ENCODE measurements around the gene ABI1. TPM values are rescaled to one million over a fixed set of nuclear protein-coding genes. Genes with fewer than 3 reads are reported as not detected.
A peak's percentile ranks its signal among the peaks of the same experiment; 100 is the strongest.

ABI1 gene
- total and polyA plus RNA-seq, 4 donors: 25.1 to 70.2 (median 45.3) TPM

DNA sequence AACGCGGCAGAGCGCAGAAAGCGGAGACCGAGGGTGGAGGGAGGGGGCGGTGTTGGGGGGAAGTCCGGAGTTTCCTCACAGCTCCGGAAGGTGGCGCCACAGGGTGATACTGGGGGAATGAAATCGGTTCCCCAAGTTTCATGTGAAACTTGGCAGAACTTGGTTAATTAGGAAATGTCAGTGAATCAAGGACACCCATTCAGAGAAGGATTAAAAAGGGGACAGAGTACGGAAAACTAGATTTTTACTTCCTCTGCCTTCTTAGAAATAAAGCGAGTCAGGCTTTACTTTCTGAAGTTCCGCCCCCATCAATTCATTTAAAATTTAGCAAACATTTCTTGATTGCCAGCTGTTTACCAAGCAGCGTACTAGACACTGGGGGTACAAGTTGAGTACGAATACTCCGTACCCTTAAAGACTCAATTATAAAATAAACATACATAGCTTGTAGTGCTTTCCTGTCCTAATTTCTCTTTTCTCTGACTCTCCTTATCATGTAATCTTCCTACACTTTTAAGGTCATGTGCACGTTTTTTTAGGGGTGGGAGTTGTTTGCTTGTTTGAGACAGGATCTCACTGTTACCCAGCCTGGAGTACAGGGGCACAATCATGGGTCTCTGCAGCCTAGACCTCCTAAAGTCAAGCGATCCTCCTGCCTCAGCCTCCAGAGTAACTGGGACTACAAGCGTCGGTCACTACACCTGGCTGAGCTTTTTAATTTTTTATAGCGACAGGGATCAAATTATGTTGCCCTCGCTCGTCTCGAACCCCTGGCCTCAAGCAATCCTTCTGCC is 644 bp upstream of the ABI1 start:
- Histone ChIP-seq H3K36me3 (ENCODE audit: control insufficient read depth in 4 of 4, insufficient read depth in 4 of 4, low read length in 4 of 4) (no peaks in the 10 kb centered on the region), H3K4me3 (no peak overlapping the region), H3K9me3 (ENCODE audit: control insufficient read depth in 4 of 4, insufficient read depth in 3 of 4, low read length in 3 of 4) (no peaks in the 10 kb centered on the region), H3K4me1 (ENCODE audit: control insufficient read depth in 5 of 5, insufficient read depth in 5 of 5, low read length in 5 of 5) (peaks cover 4 to 16% (median 6%) of the 10 kb centered on the region in 5 donors), H3K9ac (ENCODE audit: insufficient read depth in 1 of 2, low read length in 2 of 2) (no peak overlapping the region), H3K27ac (ENCODE audit: low read depth in 1 of 2, low read length in 1 of 2) (no peak overlapping the region), H3K27me3 (ENCODE audit: control insufficient read depth in 3 of 3, insufficient read depth in 3 of 3, low read length in 2 of 3) (no peaks in the 10 kb centered on the region)
- 35 to 38% methylated on average over 24 of the region's 24 CpGs for WGBS, 2 donors
- no peak for DNase-seq
- ATAC-seq (ENCODE audit: insufficient read depth, low FRiP score): no peak
- TF ChIP-seq, protein P1, sequence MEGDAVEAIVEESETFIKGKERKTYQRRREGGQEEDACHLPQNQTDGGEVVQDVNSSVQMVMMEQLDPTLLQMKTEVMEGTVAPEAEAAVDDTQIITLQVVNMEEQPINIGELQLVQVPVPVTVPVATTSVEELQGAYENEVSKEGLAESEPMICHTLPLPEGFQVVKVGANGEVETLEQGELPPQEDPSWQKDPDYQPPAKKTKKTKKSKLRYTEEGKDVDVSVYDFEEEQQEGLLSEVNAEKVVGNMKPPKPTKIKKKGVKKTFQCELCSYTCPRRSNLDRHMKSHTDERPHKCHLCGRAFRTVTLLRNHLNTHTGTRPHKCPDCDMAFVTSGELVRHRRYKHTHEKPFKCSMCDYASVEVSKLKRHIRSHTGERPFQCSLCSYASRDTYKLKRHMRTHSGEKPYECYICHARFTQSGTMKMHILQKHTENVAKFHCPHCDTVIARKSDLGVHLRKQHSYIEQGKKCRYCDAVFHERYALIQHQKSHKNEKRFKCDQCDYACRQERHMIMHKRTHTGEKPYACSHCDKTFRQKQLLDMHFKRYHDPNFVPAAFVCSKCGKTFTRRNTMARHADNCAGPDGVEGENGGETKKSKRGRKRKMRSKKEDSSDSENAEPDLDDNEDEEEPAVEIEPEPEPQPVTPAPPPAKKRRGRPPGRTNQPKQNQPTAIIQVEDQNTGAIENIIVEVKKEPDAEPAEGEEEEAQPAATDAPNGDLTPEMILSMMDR (IDR thresholded peaks at IDR 0.05; ENCODE audit: control extremely low read depth, extremely low read depth): peak; percentile 28

DNA sequence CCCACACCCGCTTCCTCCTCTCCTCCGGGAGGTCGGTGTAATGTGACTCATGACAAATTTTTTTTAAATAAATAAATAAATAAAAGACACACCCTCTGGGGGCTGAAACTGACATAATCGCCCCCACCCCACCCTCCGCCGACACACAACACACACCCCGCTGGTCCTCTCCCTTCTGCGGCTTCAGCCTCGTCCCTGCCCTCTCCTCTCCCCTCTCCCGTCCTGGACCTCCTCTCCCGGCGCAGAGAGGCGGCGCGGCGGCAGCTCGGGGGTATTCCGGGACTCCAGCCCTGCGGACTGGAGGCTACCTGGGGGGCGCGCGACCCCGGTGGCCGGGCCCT is 686 bp downstream of the ABI1 start:
- TF ChIP-seq, protein P1 (IDR thresholded peaks at IDR 0.05; ENCODE audit: control extremely low read depth, extremely low read depth): no peak
- peak; percentile 76 to 81 (median 81) for DNase-seq
- H3K4me1 ChIP-seq (ENCODE audit: control insufficient read depth in 5 of 5, insufficient read depth in 5 of 5, low read length in 5 of 5): peaks cover 4 to 16% (median 8%) of the 10 kb centered on the region in 5 donors
- ATAC-seq (ENCODE audit: insufficient read depth, low FRiP score): peak; percentile 27
- no peaks in the 10 kb centered on the region for H3K36me3 ChIP-seq (ENCODE audit: control insufficient read depth in 4 of 4, insufficient read depth in 4 of 4, low read length in 4 of 4)
- WGBS, 2 donors: 0 to 1% methylated on average over 24 of the region's 24 CpGs
- H3K9ac ChIP-seq (ENCODE audit: insufficient read depth in 1 of 2, low read length in 2 of 2): peak overlapping the region; percentile 83 to 95
- H3K27me3 ChIP-seq (ENCODE audit: control insufficient read depth in 3 of 3, insufficient read depth in 3 of 3, low read length in 2 of 3): no peaks in the 10 kb centered on the region
- peak overlapping the region; percentile 97 for H3K4me3 ChIP-seq
- peak overlapping the region; percentile 99 to 100 for H3K27ac ChIP-seq (ENCODE audit: low read depth in 1 of 2, low read length in 1 of 2)
- H3K9me3 ChIP-seq (ENCODE audit: control insufficient read depth in 4 of 4, insufficient read depth in 3 of 4, low read length in 3 of 4): no peaks in the 10 kb centered on the region

DNA sequence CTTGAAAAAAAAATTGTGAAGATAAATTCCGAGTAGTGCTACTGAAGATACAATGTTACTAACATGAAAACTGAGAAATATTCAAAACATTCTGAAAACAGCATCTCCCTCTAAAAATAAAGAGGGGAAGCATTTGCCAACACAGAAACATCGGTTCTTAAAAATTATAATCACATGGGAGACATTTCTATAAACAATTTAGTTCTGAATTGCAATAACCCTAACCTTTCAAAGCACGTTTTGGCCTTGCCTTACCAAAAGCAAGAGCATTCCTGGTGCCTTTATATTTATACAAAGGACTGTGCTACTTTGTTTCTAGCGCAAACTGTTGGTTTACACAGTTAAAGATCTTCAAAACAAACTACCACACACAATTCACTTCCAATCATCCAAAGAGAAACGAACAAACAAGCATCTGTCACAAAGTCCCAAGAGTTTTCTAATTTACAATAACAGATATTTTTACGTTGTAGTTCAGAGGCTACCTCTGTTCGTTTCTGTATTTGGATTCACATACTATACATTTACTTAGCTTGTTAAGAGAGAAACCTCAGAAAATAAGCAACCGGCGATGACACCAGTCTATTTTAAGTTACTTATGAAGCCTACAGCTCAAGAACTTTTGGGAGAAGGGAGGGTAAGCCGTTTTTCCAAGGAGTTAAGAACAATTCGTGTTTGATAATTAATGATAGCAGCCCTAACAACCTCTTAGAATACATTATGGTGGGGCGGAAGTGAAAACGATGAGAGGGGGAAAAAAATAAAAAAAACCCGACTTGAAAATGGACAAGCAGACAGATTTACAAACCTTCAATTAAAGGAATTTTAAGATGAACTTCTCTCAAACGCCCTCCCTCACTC is 1.3 kb downstream of the ABI1 start:
- H3K9me3 ChIP-seq (ENCODE audit: control insufficient read depth in 4 of 4, insufficient read depth in 3 of 4, low read length in 3 of 4): no peaks in the 10 kb centered on the region
- H3K27ac ChIP-seq (ENCODE audit: low read depth in 1 of 2, low read length in 1 of 2): peak overlapping the region; percentile 99 to 100
- H3K4me3 ChIP-seq: peak overlapping the region; percentile 44
- ATAC-seq (ENCODE audit: insufficient read depth, low FRiP score): no peak
- TF ChIP-seq, protein P1 (IDR thresholded peaks at IDR 0.05; ENCODE audit: control extremely low read depth, extremely low read depth): no peak
- H3K9ac ChIP-seq (ENCODE audit: insufficient read depth in 1 of 2, low read length in 2 of 2): peak overlapping the region; percentile 57 to 95
- WGBS, 2 donors: 1 to 3% methylated on average over 15 of the region's 15 CpGs
- peaks cover 6 to 16% (median 8%) of the 10 kb centered on the region in 5 donors for H3K4me1 ChIP-seq (ENCODE audit: control insufficient read depth in 5 of 5, insufficient read depth in 5 of 5, low read length in 5 of 5)
- DNase-seq: peak in 2 of 3 donors; percentile 39 to 64
- no peaks in the 10 kb centered on the region for H3K36me3 ChIP-seq (ENCODE audit: control insufficient read depth in 4 of 4, insufficient read depth in 4 of 4, low read length in 4 of 4)
- no peaks in the 10 kb centered on the region for H3K27me3 ChIP-seq (ENCODE audit: control insufficient read depth in 3 of 3, insufficient read depth in 3 of 3, low read length in 2 of 3)

Data from lung (tissue), 12 donors.